Measurements from ENCODE around the gene PCMTD2. TPM values are rescaled to one million over a fixed set of nuclear protein-coding genes. Genes with fewer than 3 reads are reported as not detected.

PCMTD2 gene
- total and polyA plus RNA-seq, 10 of the 15 experiments (the other 5 are each of a cell fraction or from before 2014, with no cell fraction given), result 6.8 to 36.8 (median 16.5) TPM

- WGBS (ENCODE audit: insufficient coverage, insufficient replicate concordance, low lambda C conversion rate, missing lambda C conversion rate), result 80% methylated on average over 7 of the region's 7 CpGs
- SMC1A ChIA-PET (ENCODE audit: uncharacterized antibody, unreplicated experiment), result no interaction called here
- no peak overlapping the region for H2AFZ ChIP-seq (ENCODE audit: control insufficient read depth, low read depth, low read length)
- ATAC-seq, result no peak
- no peak overlapping the region for H3K4me2 ChIP-seq (ENCODE audit: control insufficient read depth, insufficient read depth)
- H3K27ac ChIP-seq (ENCODE audit: control insufficient read depth, insufficient read depth), result no peak overlapping the region
- no peaks in the 10 kb centered on the region for H3K9me3 ChIP-seq (replicated peaks; ENCODE audit: control insufficient read depth, insufficient read depth, low read length)
- no peaks in the 10 kb centered on the region for H3K27me3 ChIP-seq (replicated peaks in 1 of 2; ENCODE audit: control insufficient read depth in 2 of 2, insufficient read depth in 2 of 2, low read length in 1 of 2)
- DNase-seq (ENCODE audit: low read depth, low spot score), result no peak
- H4K20me1 ChIP-seq (ENCODE audit: control insufficient read depth, insufficient read depth), result no peaks in the 10 kb centered on the region
- RAD21 ChIA-PET (ENCODE audit: unreplicated experiment), result no interaction called here
- no peak for FAIRE-seq
- H3K36me3 ChIP-seq (ENCODE audit: control insufficient read depth in 2 of 2, insufficient read depth in 2 of 2, low read length in 1 of 2), result no peaks in the 10 kb centered on the region; a peak in 3 of 4 replicates
- no peak overlapping the region for H3K9ac ChIP-seq (ENCODE audit: control insufficient read depth, insufficient read depth, low read length)
- no TSS peak for BruUV-seq (replicated peaks)
- POLR2A ChIA-PET, result no interaction called here
- H3K4me1 ChIP-seq (ENCODE audit: control insufficient read depth, insufficient read depth, low read length), result peaks cover 4% of the 10 kb centered on the region; the same call in 1 of the 2 replicates
- H3K4me3 ChIP-seq, result no peak overlapping the region
- H3K79me2 ChIP-seq (ENCODE audit: control insufficient read depth, insufficient read depth, low read length), result no peaks in the 10 kb centered on the region
- CTCF ChIA-PET, result interaction anchor here (2.5 kb wide), 1 partner anchor 9 kb away, joined by 7 read pairs; no protein-coding TSS in a partner anchor
- in situ Hi-C loops (cut with MboI) (no loop called here), intact Hi-C loops (cut with micrococcal nuclease; ENCODE audit: unreplicated experiment) (no loop called here)
- TF ChIP-seq ZBTB33 (IDR thresholded peaks at IDR 0.05) (no peak), HDAC6 (IDR thresholded peaks at IDR 0.05; ENCODE audit: unreplicated experiment) (no peak), MTA3 (IDR thresholded peaks at IDR 0.05; ENCODE audit: borderline replicate concordance, low read length) (no peak), IRF3 (IDR thresholded peaks at IDR 0.05) (no peak), SUZ12 (IDR thresholded peaks at IDR 0.05; ENCODE audit: unreplicated experiment) (no peak), PKNOX1 (IDR thresholded peaks at IDR 0.05) (no peak), E2F4 (IDR thresholded peaks at IDR 0.05; ENCODE audit: low read depth, low read length) (no peak), RELB (IDR thresholded peaks at IDR 0.05; ENCODE audit: low read depth) (no peak), PRDM15 (CRISPR knock-in tag; IDR thresholded peaks at IDR 0.05) (no peak), CREB1 (IDR thresholded peaks at IDR 0.05; ENCODE audit: low read depth) (no peak)
Observed at GRCh38 chr20:64276817-64277216, 21.3 kb downstream of the PCMTD2 start.

Data from GM12878 (cell line).